ENCODE results near the gene FIZ1.

The FIZ1 gene

GRCh38 chr19:55623130-55623529, 23.8 kb upstream of the FIZ1 start:
- Histone ChIP-seq H3K4me3 (no peak overlapping the region), H3K4me1 (no peaks in the 10 kb centered on the region), H3K9me3 (no peaks in the 10 kb centered on the region), H3K36me3 (replicated peaks) (no peaks in the 10 kb centered on the region), H3K27me3 (ENCODE audit: low read depth) (no peaks in the 10 kb centered on the region)
- no peak for DNase-seq (ENCODE audit: low spot score in 2 of 2)
- in situ Hi-C loops (cut with MboI; ENCODE audit: low sequenced_read_pairs) = no loop called here

GRCh38 chr19:55622242-55622969, 23.1 kb upstream of the FIZ1 start:
- no peak for DNase-seq (ENCODE audit: low spot score in 2 of 2)
- Histone ChIP-seq H3K36me3 (replicated peaks) (peaks cover 3% of the 10 kb centered on the region; the same call in 1 of the 2 replicates), H3K4me1 (no peaks in the 10 kb centered on the region), H3K9me3 (no peaks in the 10 kb centered on the region), H3K27me3 (ENCODE audit: low read depth) (no peaks in the 10 kb centered on the region), H3K4me3 (no peak overlapping the region)
- in situ Hi-C loops (cut with MboI; ENCODE audit: low sequenced_read_pairs) = no loop called here

DNA sequence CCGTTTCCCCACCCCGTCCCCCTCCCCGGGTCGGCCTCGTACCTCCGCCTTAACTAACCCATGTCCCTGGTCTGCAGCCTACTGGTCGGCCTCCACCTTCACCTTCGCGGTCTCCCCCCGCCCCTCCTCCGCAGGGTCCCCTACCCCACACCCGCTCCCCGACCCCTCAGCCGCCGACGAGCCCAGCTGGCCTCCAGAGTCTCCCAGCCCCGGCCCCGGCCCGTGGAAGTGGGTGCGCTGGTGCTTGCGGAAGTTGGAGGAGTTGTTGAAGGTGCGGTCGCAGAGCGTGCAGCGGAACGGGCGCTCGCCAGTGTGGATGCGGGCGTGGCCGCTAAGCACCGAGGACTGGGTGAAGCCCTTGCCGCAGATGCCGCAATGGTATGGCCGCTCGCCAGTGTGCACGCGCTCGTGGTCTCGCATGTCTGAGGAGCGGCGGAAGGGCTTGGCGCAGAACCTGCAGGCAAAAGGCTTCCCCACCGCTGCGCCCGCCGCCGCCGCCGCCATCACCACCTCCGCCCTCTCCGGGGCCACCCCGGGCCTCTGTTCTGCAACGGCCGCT, 22.4 kb upstream of the FIZ1 start:
- in situ Hi-C loops (cut with MboI; ENCODE audit: low sequenced_read_pairs) = no loop called here
- peaks cover 5% of the 10 kb centered on the region for H3K36me3 ChIP-seq (replicated peaks)

DNA sequence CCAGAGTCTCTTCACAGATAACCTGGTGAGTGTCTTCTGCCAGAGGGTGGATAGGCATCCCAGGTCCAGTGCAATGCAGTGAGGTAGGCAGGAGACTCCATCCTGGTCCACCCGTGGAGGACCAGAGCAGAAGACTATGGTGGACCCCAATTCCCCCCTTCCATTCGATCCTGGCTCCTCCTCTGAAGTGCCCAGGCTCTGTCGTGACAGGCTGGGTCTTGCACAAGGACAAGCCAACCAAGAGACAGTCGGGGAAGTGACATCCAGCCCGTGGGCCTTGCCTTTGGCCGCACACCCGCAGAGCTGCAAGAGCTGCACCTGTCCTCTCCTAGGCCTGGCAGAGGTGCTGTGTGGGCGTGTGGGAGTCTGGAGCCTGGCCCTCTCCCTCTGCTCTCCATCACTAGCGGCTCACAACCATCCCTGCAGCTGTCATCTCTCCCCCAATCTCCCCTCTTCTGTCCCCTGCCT, 21.9 kb upstream of the FIZ1 start:
- DNase-seq (ENCODE audit: low spot score in 2 of 2) = no peak
- H3K36me3 ChIP-seq (replicated peaks) = peaks cover 10% of the 10 kb centered on the region
- no peaks in the 10 kb centered on the region for H3K27me3 ChIP-seq (ENCODE audit: low read depth)
- no peak overlapping the region for H3K4me3 ChIP-seq
- H3K9me3 ChIP-seq = no peaks in the 10 kb centered on the region
- H3K4me1 ChIP-seq = no peaks in the 10 kb centered on the region
- in situ Hi-C loops (cut with MboI; ENCODE audit: low sequenced_read_pairs) = no loop called here

More for the DNA sequence above, 22.4 kb upstream of the FIZ1 start:
- Histone ChIP-seq H3K27me3 (ENCODE audit: low read depth) (no peaks in the 10 kb centered on the region), H3K4me1 (no peaks in the 10 kb centered on the region), H3K9me3 (no peaks in the 10 kb centered on the region), H3K4me3 (no peak overlapping the region)
- DNase-seq (ENCODE audit: low spot score in 2 of 2) = no peak

- H3K4me3 ChIP-seq = no peak overlapping the region
- no peaks in the 10 kb centered on the region for H3K27me3 ChIP-seq (ENCODE audit: low read depth)
- H3K4me1 ChIP-seq = no peaks in the 10 kb centered on the region
- in situ Hi-C loops (cut with MboI; ENCODE audit: low sequenced_read_pairs) = no loop called here
- peaks cover 14% of the 10 kb centered on the region for H3K36me3 ChIP-seq (replicated peaks)
- DNase-seq (ENCODE audit: low spot score in 2 of 2) = no peak
- no peaks in the 10 kb centered on the region for H3K9me3 ChIP-seq
Measured at GRCh38 chr19:55620410-55621204, 21.3 kb upstream of the FIZ1 start.

- Histone ChIP-seq H3K4me1 (no peaks in the 10 kb centered on the region), H3K36me3 (replicated peaks) (peaks cover 16% of the 10 kb centered on the region), H3K27me3 (ENCODE audit: low read depth) (no peaks in the 10 kb centered on the region), H3K9me3 (no peaks in the 10 kb centered on the region), H3K4me3 (no peak overlapping the region)
- DNase-seq (ENCODE audit: low spot score in 2 of 2) = no peak
- in situ Hi-C loops (cut with MboI; ENCODE audit: low sequenced_read_pairs) = no loop called here
Measured at GRCh38 chr19:55619286-55619685, 20.0 kb upstream of the FIZ1 start.

DNA sequence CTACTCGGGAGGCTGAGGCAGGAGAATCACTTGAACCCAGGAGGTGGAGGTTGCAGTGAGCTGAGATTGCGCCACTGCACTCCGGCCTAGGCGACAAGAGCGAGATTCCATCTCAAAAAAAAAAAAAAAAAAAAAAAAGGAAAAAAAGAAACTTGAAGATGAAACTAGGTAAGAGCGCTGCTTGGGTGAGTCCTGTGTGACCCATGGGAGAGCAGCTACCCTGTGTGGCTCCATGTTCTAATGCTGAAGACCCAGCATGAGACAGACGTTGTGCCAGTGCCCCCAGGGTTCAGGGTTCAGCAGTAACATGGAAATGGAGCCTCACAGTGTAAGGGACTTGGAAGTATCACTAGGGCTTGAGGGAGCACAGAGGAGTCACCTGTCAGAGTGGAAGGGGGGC, 19.1 kb upstream of the FIZ1 start:
- peaks cover 16% of the 10 kb centered on the region for H3K36me3 ChIP-seq (replicated peaks)
- H3K27me3 ChIP-seq (ENCODE audit: low read depth) = no peaks in the 10 kb centered on the region
- no peak for DNase-seq (ENCODE audit: low spot score in 2 of 2)
- in situ Hi-C loops (cut with MboI; ENCODE audit: low sequenced_read_pairs) = no loop called here
- no peak overlapping the region for H3K4me3 ChIP-seq
- no peaks in the 10 kb centered on the region for H3K9me3 ChIP-seq
- no peaks in the 10 kb centered on the region for H3K4me1 ChIP-seq

DNA sequence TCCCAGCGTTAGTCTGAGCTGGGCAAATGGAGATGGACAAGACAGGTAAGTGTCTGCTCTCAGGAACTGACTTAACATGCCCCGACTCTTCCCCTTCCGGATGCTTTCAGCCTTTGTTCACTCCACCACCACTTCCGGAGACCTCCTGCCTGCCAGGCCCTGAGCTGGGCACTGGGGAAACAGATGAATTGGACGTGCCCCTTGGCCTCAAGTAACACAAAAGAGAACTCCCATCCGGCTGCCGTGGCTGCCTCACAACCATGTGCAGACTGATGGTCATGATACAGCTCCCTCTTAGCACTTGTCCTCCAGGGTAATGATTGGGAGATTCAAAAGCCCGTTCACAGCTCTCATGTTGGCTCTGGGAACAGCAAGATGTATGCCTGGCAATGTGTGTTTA, 18.1 kb upstream of the FIZ1 start:
- peaks cover 16% of the 10 kb centered on the region for H3K36me3 ChIP-seq (replicated peaks)

DNA sequence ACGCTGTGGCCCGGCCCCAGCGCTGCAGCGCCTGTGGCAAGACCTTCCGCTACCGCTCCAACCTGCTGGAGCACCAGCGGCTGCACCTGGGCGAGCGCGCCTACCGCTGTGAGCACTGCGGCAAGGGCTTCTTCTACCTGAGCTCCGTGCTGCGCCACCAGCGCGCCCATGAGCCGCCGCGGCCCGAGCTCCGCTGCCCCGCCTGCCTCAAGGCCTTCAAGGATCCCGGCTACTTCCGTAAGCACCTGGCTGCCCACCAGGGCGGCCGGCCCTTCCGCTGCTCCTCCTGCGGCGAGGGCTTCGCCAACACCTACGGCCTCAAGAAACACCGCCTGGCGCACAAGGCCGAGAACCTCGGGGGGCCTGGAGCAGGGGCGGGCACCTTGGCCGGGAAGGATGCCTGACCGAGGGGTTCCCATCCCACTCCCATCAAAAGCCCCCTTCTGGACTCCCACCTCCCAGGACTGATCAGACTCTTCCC, 17.1 kb upstream of the FIZ1 start:
- DNase-seq (ENCODE audit: low spot score in 2 of 2) = no peak
- H3K27me3 ChIP-seq (ENCODE audit: low read depth) = no peaks in the 10 kb centered on the region
- H3K4me3 ChIP-seq = no peak overlapping the region
- H3K4me1 ChIP-seq = no peaks in the 10 kb centered on the region
- H3K36me3 ChIP-seq (replicated peaks) = peaks cover 16% of the 10 kb centered on the region
- in situ Hi-C loops (cut with MboI; ENCODE audit: low sequenced_read_pairs) = no loop called here
- H3K9me3 ChIP-seq = no peaks in the 10 kb centered on the region

More for the DNA sequence above, 18.1 kb upstream of the FIZ1 start:
- no peaks in the 10 kb centered on the region for H3K9me3 ChIP-seq
- DNase-seq (ENCODE audit: low spot score in 2 of 2) = no peak
- no peaks in the 10 kb centered on the region for H3K4me1 ChIP-seq
- no peak overlapping the region for H3K4me3 ChIP-seq
- H3K27me3 ChIP-seq (ENCODE audit: low read depth) = no peaks in the 10 kb centered on the region
- in situ Hi-C loops (cut with MboI; ENCODE audit: low sequenced_read_pairs) = no loop called here

DNA sequence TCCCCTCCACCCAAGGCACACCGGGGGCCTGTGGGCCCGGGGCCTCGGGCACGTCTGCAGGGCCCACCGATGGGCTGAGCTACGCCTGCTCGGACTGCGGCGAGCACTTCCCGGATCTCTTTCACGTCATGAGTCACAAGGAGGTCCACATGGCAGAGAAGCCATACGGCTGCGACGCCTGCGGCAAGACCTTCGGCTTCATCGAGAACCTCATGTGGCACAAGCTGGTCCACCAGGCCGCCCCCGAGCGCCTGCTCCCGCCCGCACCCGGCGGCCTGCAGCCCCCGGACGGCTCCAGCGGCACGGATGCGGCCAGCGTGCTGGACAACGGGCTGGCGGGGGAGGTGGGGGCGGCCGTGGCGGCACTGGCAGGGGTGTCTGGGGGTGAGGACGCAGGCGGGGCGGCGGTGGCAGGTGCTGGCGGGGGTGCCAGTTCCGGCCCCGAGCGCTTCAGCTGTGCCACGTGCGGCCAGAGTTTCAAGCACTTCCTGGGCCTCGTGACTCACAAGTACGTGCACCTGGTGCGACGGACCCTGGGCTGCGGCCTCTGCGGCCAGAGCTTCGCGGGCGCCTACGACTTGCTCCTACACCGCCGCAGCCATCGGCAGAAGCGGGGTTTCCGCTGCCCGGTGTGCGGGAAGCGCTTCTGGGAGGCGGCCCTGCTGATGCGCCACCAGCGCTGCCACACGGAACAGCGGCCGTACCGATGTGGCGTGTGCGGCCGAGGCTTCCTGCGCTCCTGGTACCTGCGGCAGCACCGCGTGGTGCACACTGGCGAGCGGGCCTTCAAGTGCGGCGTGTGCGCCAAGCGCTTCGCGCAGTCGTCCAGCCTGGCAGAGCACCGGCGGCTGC, 16.5 kb upstream of the FIZ1 start:
- Histone ChIP-seq H3K36me3 (replicated peaks) (peaks cover 16% of the 10 kb centered on the region), H3K27me3 (ENCODE audit: low read depth) (no peaks in the 10 kb centered on the region), H3K4me1 (no peaks in the 10 kb centered on the region), H3K9me3 (no peaks in the 10 kb centered on the region), H3K4me3 (no peak overlapping the region)
- in situ Hi-C loops (cut with MboI; ENCODE audit: low sequenced_read_pairs) = no loop called here
- DNase-seq (ENCODE audit: low spot score in 2 of 2) = no peak

DNA sequence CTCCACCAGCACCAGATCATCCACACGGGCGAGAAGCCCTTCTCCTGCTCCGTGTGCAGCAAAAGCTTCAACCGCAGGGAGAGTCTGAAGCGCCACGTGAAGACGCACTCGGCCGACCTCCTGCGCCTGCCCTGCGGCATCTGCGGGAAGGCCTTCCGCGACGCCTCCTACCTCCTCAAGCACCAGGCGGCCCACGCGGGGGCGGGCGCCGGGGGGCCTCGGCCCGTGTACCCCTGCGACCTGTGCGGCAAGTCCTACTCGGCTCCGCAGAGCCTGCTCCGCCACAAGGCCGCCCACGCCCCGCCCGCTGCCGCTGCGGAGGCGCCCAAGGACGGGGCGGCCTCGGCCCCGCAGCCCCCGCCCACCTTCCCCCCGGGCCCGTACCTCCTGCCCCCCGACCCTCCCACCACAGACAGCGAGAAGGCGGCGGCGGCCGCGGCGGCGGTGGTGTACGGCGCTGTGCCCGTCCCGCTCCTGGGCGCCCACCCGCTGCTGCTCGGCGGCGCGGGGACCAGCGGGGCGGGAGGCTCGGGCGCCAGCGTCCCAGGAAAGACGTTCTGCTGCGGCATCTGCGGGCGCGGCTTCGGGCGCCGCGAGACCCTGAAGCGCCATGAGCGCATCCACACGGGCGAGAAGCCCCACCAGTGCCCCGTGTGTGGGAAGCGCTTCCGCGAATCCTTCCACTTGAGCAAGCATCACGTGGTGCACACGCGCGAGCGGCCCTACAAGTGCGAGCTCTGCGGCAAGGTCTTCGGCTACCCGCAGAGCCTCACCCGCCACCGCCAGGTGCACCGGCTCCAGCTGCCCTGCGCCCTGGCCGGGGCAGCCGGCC, 15.6 kb upstream of the FIZ1 start:
- Histone ChIP-seq H3K27me3 (ENCODE audit: low read depth) (no peaks in the 10 kb centered on the region), H3K9me3 (no peaks in the 10 kb centered on the region), H3K4me1 (no peaks in the 10 kb centered on the region), H3K4me3 (no peak overlapping the region), H3K36me3 (replicated peaks) (peaks cover 17% of the 10 kb centered on the region)
- no peak for DNase-seq (ENCODE audit: low spot score in 2 of 2)
- in situ Hi-C loops (cut with MboI; ENCODE audit: low sequenced_read_pairs) = no loop called here

- Histone ChIP-seq H3K4me1 (no peaks in the 10 kb centered on the region), H3K9me3 (no peaks in the 10 kb centered on the region), H3K27me3 (ENCODE audit: low read depth) (no peaks in the 10 kb centered on the region), H3K36me3 (replicated peaks) (peaks cover 23% of the 10 kb centered on the region), H3K4me3 (no peak overlapping the region)
- no peak for DNase-seq (ENCODE audit: low spot score in 2 of 2)
- in situ Hi-C loops (cut with MboI; ENCODE audit: low sequenced_read_pairs) = no loop called here
Measured at GRCh38 chr19:55613930-55614710, 14.8 kb upstream of the FIZ1 start.
